Measurements from ENCODE around the gene ZNF500.

The ZNF500 gene

DNA sequence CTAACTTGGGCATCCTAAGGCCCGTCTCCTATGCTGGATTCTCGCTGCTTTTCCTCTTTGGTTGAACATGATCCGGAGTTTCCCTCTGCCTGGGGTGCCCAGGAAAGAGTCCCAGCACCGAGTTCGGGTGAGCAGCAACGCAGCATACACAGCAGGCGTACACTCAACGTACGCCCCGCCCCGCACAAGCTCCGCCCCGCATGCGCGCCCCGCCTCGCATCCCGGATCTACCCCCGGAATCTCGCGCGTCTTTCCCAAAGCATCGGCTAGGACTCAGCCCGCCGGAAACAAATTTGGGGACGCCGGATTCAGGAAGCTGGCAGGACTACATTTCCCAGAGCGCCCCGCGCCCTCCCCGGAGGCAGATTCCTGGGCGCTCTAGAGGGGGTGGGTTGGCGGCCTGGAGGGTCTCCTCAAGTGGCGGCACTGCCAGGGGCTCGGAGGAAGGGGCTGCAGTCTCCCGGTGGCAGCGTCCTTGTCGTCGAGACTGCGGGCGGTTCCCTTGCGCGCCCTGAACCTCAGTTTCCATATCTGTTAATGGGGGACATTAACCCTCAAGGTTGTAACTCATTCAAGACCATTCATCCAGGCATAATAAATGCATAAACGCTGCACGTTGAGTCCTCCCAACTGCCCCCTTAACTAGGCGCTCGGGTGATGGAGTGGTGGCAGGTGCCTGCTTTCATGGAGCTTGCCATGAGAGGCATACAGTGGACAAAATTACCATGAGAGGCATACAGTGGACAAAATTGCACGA is 1.8 kb upstream of the ZNF500 start:
- H3K4me1 ChIP-seq = no peaks in the 10 kb centered on the region
- TF ChIP-seq, protein P1, sequence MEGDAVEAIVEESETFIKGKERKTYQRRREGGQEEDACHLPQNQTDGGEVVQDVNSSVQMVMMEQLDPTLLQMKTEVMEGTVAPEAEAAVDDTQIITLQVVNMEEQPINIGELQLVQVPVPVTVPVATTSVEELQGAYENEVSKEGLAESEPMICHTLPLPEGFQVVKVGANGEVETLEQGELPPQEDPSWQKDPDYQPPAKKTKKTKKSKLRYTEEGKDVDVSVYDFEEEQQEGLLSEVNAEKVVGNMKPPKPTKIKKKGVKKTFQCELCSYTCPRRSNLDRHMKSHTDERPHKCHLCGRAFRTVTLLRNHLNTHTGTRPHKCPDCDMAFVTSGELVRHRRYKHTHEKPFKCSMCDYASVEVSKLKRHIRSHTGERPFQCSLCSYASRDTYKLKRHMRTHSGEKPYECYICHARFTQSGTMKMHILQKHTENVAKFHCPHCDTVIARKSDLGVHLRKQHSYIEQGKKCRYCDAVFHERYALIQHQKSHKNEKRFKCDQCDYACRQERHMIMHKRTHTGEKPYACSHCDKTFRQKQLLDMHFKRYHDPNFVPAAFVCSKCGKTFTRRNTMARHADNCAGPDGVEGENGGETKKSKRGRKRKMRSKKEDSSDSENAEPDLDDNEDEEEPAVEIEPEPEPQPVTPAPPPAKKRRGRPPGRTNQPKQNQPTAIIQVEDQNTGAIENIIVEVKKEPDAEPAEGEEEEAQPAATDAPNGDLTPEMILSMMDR (IDR thresholded peaks at IDR 0.05; ENCODE audit: low read depth, low read length) = no peak
- H3K9me3 ChIP-seq = no peaks in the 10 kb centered on the region
- peaks cover 2% of the 10 kb centered on the region for H3K36me3 ChIP-seq
- DNase-seq = peak; percentile 98
- H3K4me3 ChIP-seq (ENCODE audit: low read depth, low read length) = peak overlapping the region; percentile 70
- no peaks in the 10 kb centered on the region for H3K27me3 ChIP-seq

DNA sequence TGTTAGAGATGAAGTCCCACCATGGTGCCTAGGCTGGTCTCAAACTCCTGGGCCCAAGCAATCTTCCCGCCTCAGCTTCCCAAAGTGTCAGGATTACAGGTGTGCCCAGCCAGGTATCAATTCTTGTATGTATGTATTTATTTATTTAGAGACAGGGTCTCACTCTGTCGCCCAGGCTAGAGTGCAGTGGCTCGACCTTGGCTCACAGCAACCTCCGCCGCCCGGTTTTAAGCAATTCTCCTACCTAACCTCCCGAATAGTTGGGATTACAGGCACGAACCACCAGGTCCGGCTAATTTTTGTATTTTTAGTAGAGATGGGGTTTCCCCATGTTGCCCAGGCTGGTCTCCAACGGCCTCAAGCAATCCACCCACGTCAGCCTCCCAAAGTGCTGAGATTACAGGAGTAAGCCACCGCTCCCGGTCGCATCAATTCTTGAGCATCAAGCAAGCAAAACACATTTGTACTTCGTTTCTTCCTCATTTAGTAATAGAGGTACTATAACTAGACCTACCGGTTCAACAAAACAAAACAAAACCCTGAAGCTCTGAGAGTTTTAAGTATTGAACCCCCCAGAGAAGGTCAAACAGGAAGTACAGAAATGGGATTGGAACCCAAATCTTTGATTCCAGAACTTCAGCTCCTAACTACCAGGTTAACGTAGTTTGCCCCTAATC is 1.0 kb upstream of the ZNF500 start:
- H3K27me3 ChIP-seq = no peaks in the 10 kb centered on the region
- DNase-seq = no peak
- H3K4me1 ChIP-seq = no peaks in the 10 kb centered on the region
- H3K36me3 ChIP-seq = peaks cover 5% of the 10 kb centered on the region
- no peaks in the 10 kb centered on the region for H3K9me3 ChIP-seq
- TF ChIP-seq, protein P1 (IDR thresholded peaks at IDR 0.05; ENCODE audit: low read depth, low read length) = no peak
- H3K4me3 ChIP-seq (ENCODE audit: low read depth, low read length) = peak overlapping the region; percentile 70

DNA sequence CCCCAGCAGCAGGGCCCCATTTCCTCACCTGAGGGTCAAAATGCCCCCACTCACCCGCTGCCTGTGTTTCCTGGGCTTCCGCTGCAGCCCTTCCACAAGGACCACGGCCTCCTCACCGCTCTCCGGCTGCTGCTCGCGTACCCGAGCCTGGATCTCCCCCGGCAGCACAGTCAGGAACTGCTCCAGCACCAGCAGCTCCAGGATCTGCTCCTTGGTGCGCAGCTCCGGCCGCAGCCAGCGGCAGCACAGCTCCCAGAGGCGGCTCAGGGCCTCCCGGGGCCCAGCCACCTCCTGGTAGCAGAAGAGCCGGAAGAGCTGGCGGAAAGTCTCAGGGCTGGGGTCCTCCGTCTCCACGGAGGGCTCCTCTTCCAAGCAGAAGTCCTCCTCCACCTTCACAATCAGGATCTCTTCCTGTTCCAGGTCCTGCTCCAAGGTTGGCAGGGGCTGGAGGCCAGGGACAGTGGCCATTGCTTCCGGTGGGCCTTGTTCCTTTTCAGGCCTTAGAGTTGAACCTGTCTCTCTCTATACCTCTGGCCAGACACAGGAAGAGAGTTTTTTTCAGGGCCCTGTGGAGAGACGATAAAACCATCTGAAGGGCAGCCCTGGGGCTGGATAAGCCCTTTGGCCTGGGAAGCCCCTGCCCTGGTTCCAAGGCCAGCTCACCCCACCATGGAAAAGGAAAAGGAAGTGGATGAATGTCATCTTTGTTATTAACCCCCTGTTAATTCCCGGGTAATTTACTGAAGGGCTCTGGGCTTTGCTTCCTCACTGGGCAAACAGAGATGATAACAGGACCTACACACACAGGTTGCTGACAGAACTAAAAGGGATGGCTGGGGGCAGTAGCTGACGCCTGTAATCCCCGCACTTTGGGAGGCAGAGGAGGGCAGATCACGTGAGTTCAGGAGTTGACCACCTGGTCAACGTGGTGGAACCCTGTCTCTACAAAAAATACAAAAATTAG is 1.2 kb downstream of the ZNF500 start:
- Histone ChIP-seq H3K4me1 (no peaks in the 10 kb centered on the region), H3K27me3 (no peaks in the 10 kb centered on the region), H3K4me3 (ENCODE audit: low read depth, low read length) (peak overlapping the region; percentile 89), H3K36me3 (peaks cover 15% of the 10 kb centered on the region), H3K9me3 (no peaks in the 10 kb centered on the region)
- TF ChIP-seq, protein P1 (IDR thresholded peaks at IDR 0.05; ENCODE audit: low read depth, low read length) = no peak
- no peak for DNase-seq

DNA sequence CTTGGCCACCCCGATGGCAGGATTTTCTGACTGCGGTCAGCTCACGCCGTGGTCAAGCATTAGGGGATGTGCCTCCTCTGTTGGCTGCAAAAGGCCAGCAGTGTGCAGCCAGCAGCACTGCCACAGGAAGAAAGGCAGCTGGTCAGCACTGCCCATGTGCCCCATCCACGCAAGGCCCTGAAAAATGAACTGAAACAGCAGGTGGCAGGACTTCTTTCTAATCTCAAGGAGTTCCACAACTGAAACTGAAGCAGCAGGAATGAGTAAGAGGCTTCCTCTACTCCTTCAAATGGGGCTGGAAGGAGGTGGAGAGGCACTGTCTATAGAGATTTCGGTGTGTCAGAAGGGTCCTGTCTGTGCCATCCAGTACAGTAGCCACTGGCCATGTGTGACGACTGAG is 3.2 kb downstream of the ZNF500 start:
- no peak for DNase-seq
- H3K9me3 ChIP-seq = no peaks in the 10 kb centered on the region
- TF ChIP-seq, protein P1 (IDR thresholded peaks at IDR 0.05; ENCODE audit: low read depth, low read length) = no peak
- H3K4me3 ChIP-seq (ENCODE audit: low read depth, low read length) = no peak overlapping the region
- H3K27me3 ChIP-seq = no peaks in the 10 kb centered on the region
- H3K36me3 ChIP-seq = peaks cover 24% of the 10 kb centered on the region
- H3K4me1 ChIP-seq = no peaks in the 10 kb centered on the region

DNA sequence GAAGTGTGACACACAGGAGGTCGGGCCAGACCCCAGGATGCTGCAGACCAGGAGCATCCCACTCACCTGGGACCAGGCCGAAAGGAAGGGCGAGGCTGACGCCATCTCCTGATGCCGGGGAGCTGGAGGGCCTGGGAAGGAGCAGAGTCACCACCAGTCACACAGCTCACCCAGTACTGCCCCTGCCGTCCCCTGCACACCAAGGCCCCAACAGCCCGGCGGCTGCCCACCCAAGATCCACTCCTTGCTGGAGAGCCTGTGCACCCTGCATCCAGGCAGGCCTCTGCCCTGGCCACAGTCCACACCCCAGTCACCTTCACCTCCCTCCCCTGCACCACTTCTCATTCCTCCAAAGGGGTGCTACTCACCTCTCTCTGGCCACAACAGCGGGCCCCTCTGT is 4.8 kb downstream of the ZNF500 start:
- H3K9me3 ChIP-seq = no peaks in the 10 kb centered on the region
- H3K27me3 ChIP-seq = no peaks in the 10 kb centered on the region
- H3K36me3 ChIP-seq = peaks cover 30% of the 10 kb centered on the region
- H3K4me3 ChIP-seq (ENCODE audit: low read depth, low read length) = no peak overlapping the region
- TF ChIP-seq, protein P1 (IDR thresholded peaks at IDR 0.05; ENCODE audit: low read depth, low read length) = no peak
- no peak for DNase-seq
- H3K4me1 ChIP-seq = no peaks in the 10 kb centered on the region
